Heart left ventricle (tissue), 16 donors: ENCODE data around the gene CABP4. TPM values are rescaled to one million over a fixed set of nuclear protein-coding genes. Genes with fewer than 3 reads are reported as not detected.

Source experiments
- ATAC-seq, 4 donors: fragments of 200-7000 bp; cut with Tn5 transposase; one replicate each; pipeline ENCODE4 v1.9.1; 2020 to 2022; ENCODE audit warnings: moderate library complexity in 4 of 4, mild to moderate bottlenecking in 3 of 4, moderate number of reproducible peaks in 1 of 4
- DNase-seq, 5 donors: peaks; one replicate each; pipeline ENCODE4 v3.0.0-alpha.2; 2020
- H3K27ac ChIP-seq, 12 donors: fragments of 200-600 bp; sonication (generic) in 4 of 12; one replicate each; pipeline versions ENCODE4 v1.5.0 to v1.8.0; 2016 to 2022; ENCODE audit warnings: mild to moderate bottlenecking in 2 of 12
- H3K27me3 ChIP-seq, 9 donors: fragments of 200-600 bp; sonication (generic) in 2 of 9; one replicate each; pipeline versions ENCODE4 v1.5.1 to v1.8.0; 2016 to 2022; ENCODE audit warnings: mild to moderate bottlenecking in 3 of 9
- H3K36me3 ChIP-seq, 9 donors: fragments of 200-600 bp; sonication (generic) in 2 of 9; one replicate each; pipeline versions ENCODE4 v1.5.0 to v1.8.0; 2018 to 2022; ENCODE audit warnings: mild to moderate bottlenecking in 2 of 9
- H3K4me1 ChIP-seq, 12 donors: fragments of 200-600 bp; sonication (generic) in 4 of 12; one replicate each; pipeline versions ENCODE4 v1.5.0 to v1.8.0; 2016 to 2022; ENCODE audit warnings: mild to moderate bottlenecking in 3 of 12
- H3K4me3 ChIP-seq, 12 donors: fragments of 200-600 bp; sonication (generic) in 4 of 12; one replicate each; pipeline versions ENCODE4 v1.5.0 to v1.8.0; 2017 to 2022; ENCODE audit warnings: mild to moderate bottlenecking in 9 of 12, moderate library complexity in 4 of 12
- H3K9me3 ChIP-seq, 12 donors: fragments of 200-600 bp; sonication (generic) in 4 of 12; one replicate each; pipeline versions ENCODE4 v1.5.0 to v1.8.0; 2016 to 2022; ENCODE audit warnings: mild to moderate bottlenecking in 1 of 12
- POLR2A ChIP-seq, 2 donors: fragments of 450-650 bp; IDR thresholded peaks; one replicate each; pipeline ENCODE4 v1.6.1; 2017; ENCODE audit warnings: antibody characterized with exemption in 2 of 2, mild to moderate bottlenecking in 2 of 2, moderate library complexity in 2 of 2
- WGBS, 4 donors: extraction: QIAGEN DNeasy Blood & Tissue Kit in 2 of 4; methylation state at CpG; one replicate each; pipeline versions ENCODE4 v1.1.5 to v1.1.7; 2013 to 2018; 5-methylcytosine and 5-hydroxymethylcytosine counted together
- intact Hi-C, 10 donors: fragments of 100-400 bp; cut with DNase I; formaldehyde crosslinking; loops; one replicate each; pipeline versions ENCODE4 v1.11.1 to v1.14.2; 2022
- polyA plus RNA-seq, 2 donors: library from polyadenylated mRNA; stranded (reverse); fragments of 200-250 nt; gene quantifications; one replicate each; pipeline ENCODE4 v1.2.3, GENCODE V29; 2013
- total RNA-seq, 9 donors: library from RNA; depleted of rRNA in 2 of 9; stranded (reverse); fragments of >200 nt in 2 of 9; fragmentation: NEBNext Ultra II Directional in 3 of 9; extraction: Animal tissue kit (Norgen Biotek cat#: 25700) in 3 of 9; gene quantifications; one replicate each; pipeline versions ENCODE4 v1.1.0 to v1.2.4, GENCODE V29; 2016 to 2023
- TF ChIP-seq, protein P1 (sequence below), 12 donors: fragments of 200-600 bp; sonication (generic) in 4 of 12; IDR thresholded peaks; one replicate each; pipeline versions ENCODE4 v1.5.0 to v1.8.0; 2018 to 2022; ENCODE audit warnings: antibody characterized with exemption in 12 of 12, mild to moderate bottlenecking in 5 of 12
- donor health status: ischemic (EF 13 %, LVEDD 7.1; RV severe dilation, severe dysfunction).
- donor health status: healthy with polysubstance abuse.
- donor health status: DM: no; HTN: yes; CAD: no.
- donor health status: DM: no; HTN: no; CAD: no.
- donor health status: ischemic (EF 25% LVEDD 6.9; RV normal size, moderate dysfunction).
- donor health status: ischemic (EF 25% LVEDD 5.7; RV mildly dilated, moderate dysfunction).
- donor health status: healthy.
- donor health status: DM: yes; HTN: yes; CAD: no.
- donor health status: ischemic (EF 35%, LVEDD 5.7; RV mildly dilated, moderate dysfunction).
- donor health status: nonischemic (EF 11% LVEDD 7.7; RV severe dilation, severe dysfunction).
- donor health status: DM: yes; HTN: yes; CAD: no.
- donor health status: PGD.
- donor health status: ischemic (EF 29% LVEDD 5.4; RV normal size, mild dysfunction).
- donor health status: nonischemic (EF 23%, LVEDD 6.1; RV moderate dilation, normal function).

CABP4 gene
- total and polyA plus RNA-seq, 11 donors = 0.25 to 4.2 (median 0.51) TPM; not detected in 1

DNA sequence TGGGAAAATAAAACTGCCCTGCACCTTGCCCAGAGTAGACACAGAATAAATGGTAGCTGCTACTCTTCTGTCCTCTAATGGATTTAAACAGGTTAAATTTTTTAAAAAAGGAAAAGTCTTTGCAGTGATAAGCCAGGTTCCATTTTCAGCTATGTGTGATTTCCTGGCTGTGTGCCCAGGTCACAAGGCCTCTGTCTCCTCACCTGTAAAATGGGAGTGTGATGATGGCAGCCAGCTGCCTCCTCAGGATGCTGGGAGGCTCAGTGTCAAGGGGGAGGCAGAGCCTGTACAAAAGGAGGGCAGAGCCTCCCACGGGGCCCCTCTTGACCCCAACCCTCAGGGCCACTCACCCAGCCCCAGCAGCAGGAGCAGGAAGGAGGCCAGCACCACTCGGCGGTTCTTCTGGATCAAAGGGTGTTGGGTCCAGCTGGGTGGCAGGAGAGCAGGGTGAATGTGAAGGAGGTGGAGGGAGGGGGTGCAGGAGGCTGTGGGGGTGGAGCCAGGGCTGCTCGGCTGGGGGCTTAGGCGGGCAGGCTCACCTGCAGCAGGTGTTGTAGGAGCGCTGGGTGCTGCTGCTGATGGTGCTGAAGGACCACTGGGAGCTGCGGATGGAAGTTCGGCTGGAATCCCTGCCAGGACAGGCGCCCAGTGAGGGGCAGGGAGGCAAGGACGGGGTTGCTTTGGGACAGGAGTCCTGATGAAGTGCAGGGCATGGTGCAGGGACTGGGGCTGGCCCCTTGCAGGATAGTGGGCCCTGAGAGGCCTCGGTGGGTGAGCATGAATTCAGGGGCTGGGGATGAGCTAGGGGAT is 12.0 kb downstream of the CABP4 start:
- H3K27me3 ChIP-seq = no peaks in the 10 kb centered on the region
- peaks cover 0 to 48% (median 27%) of the 10 kb centered on the region in 12 donors for H3K4me1 ChIP-seq
- peak overlapping the region in 1 of 12 donors; percentile 98 for H3K4me3 ChIP-seq
- intact Hi-C loops = loop anchor here in 7 of 10 donors (5.0 to 10.0 kb wide), 3 partner anchors 40 to 65 kb away; partner anchors contain the start of genes PPP1CA (in 7 of the 7), TBC1D10C (in 7 of the 7), CDK2AP2 (in 1 of the 7) and PITPNM1 (in 1 of the 7)
- 73 to 82% (median 77%) methylated on average over 10 to 11 of the region's 11 CpGs for WGBS, 4 donors
- H3K36me3 ChIP-seq = no peaks in the 10 kb centered on the region
- H3K27ac ChIP-seq = peak overlapping the region in 1 of 12 donors; percentile 89
- ATAC-seq (no peak), DNase-seq (no peak)
- TF ChIP-seq, protein P1, sequence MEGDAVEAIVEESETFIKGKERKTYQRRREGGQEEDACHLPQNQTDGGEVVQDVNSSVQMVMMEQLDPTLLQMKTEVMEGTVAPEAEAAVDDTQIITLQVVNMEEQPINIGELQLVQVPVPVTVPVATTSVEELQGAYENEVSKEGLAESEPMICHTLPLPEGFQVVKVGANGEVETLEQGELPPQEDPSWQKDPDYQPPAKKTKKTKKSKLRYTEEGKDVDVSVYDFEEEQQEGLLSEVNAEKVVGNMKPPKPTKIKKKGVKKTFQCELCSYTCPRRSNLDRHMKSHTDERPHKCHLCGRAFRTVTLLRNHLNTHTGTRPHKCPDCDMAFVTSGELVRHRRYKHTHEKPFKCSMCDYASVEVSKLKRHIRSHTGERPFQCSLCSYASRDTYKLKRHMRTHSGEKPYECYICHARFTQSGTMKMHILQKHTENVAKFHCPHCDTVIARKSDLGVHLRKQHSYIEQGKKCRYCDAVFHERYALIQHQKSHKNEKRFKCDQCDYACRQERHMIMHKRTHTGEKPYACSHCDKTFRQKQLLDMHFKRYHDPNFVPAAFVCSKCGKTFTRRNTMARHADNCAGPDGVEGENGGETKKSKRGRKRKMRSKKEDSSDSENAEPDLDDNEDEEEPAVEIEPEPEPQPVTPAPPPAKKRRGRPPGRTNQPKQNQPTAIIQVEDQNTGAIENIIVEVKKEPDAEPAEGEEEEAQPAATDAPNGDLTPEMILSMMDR (IDR thresholded peaks at IDR 0.05) = no peak
- no peak for TF ChIP-seq POLR2A (IDR thresholded peaks at IDR 0.05)
- no peaks in the 10 kb centered on the region for H3K9me3 ChIP-seq

DNA sequence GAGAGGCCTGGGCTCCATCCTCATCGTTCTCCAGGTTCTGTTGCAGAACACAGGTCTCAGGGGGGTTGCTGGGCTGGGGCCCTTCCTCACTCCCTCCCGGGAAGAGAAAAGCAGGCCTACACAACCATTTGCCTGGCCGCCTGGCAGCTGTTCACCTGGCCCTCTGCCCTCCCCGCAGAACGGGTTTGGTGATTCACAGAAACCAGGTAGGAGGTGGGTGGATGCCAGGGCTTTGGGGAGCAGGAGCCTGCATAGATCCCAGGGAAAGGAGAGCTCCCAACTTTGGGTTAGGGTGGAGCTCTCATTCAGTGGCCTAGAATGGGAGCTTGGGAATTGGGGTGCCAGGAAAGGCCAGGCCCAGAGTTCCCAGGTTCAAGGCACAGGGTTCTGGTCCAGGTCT is 12.9 kb downstream of the CABP4 start:
- ATAC-seq = no peak
- peaks cover 0 to 48% (median 27%) of the 10 kb centered on the region in 12 donors for H3K4me1 ChIP-seq

DNA sequence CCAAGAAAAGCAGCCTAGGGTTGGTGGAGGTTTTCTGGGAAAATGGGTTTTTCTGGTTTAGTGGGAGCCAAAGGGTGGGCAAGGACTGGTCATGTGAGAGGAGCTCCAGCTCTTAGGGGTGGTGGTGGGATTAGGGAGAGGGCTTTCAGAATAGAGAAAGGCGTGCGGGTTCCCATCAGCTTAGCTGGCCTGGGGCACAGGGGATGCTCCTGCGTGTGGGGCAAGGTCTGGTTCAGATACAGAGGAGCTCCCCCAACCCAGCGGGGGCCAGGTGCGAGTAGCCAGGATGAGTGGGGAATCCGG is 13.3 kb downstream of the CABP4 start:
- no peaks in the 10 kb centered on the region for H3K27me3 ChIP-seq
- TF ChIP-seq POLR2A (IDR thresholded peaks at IDR 0.05) = no peak
- H3K4me3 ChIP-seq = peak overlapping the region; percentile 56 to 98 (median 85)
- intact Hi-C loops = loop anchor here (2.0 to 10.0 kb wide), 8 partner anchors 26 to 68 kb away; partner anchors contain the start of genes PPP1CA (in 8 of the 10), TBC1D10C (in 7 of the 10), PITPNM1 (in 2 of the 10) and CDK2AP2 (in 1 of the 10)
- 2 to 8% (median 4%) methylated on average over 6 of the region's 6 CpGs for WGBS, 4 donors
- no peak for DNase-seq
- ATAC-seq = no peak
- H3K4me1 ChIP-seq = peaks cover 0 to 47% (median 27%) of the 10 kb centered on the region in 12 donors
- H3K36me3 ChIP-seq = no peaks in the 10 kb centered on the region
- peak overlapping the region; percentile 72 to 94 (median 90) for H3K27ac ChIP-seq
- H3K9me3 ChIP-seq = no peaks in the 10 kb centered on the region

More for the DNA sequence above, 12.9 kb downstream of the CABP4 start:
- H3K27me3 ChIP-seq = no peaks in the 10 kb centered on the region
- no peaks in the 10 kb centered on the region for H3K36me3 ChIP-seq
- no peak for DNase-seq
- H3K27ac ChIP-seq = peak overlapping the region in 9 of 12 donors; percentile 83 to 94 (median 90)
- TF ChIP-seq POLR2A (IDR thresholded peaks at IDR 0.05) = no peak
- TF ChIP-seq, protein P1 (IDR thresholded peaks at IDR 0.05) = no peak
- intact Hi-C loops = loop anchor here (2.0 to 10.0 kb wide), 8 partner anchors 25 to 67 kb away; partner anchors contain the start of genes PPP1CA (in 8 of the 10), TBC1D10C (in 7 of the 10), PITPNM1 (in 2 of the 10) and CDK2AP2 (in 1 of the 10)
- H3K9me3 ChIP-seq = no peaks in the 10 kb centered on the region
- peak overlapping the region in 11 of 12 donors; percentile 56 to 98 (median 85) for H3K4me3 ChIP-seq
- WGBS, 4 donors = 21 to 40% (median 30%) methylated on average over 5 of the region's 5 CpGs

DNA sequence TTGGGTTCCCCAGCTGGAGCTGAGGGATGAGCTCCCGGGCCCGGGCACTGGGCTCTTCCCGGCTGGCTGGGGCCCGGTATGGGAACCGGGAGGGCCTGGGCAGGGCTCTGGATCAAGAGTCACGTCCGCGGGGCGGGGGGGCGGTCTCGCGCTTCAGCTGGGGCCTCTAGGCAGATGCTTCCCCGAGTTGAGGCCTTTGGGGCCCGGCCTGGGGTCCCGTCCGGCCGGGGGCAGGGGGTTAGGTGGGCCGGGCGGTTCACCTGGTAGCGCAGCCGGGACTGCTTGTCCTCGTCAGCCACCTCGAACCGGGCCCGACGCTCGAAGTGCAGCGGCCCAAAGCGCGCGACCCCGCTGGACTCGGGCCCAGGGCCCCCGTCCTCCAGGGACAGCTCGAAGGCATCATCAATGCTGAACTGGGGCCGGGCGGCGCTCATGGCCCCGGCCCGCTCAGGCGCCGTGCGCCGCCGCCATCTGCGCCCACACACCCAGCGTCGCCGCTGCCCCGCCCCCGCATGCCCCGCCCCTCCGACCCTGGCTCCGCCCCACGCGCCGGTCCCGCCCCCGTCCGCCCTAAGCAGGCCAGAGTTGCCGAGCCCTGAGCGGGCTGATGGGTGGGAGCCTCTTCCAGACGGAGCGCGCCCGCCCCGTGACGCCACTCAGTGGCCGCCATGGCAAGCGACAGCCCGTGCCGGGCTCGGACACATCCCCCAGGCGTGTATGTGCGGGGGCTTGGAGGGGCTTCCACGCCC is 13.8 kb downstream of the CABP4 start, which contains the start of gene TMEM134:
Gene TMEM134 (minus strand): TSS at position 493 of the 749 bp plus-strand sequence. CDS start 59 bp downstream, at position 434.
- ATAC-seq (peak; percentile 93 to 95 (median 94)), DNase-seq (peak; percentile 94 to 98 (median 95))
- intact Hi-C loops = loop anchor here (1.0 to 10.0 kb wide), 11 partner anchors 26 to 68 kb away; partner anchors contain the start of genes PPP1CA (in 9 of the 10), TBC1D10C (in 7 of the 10), PITPNM1 (in 3 of the 10) and CDK2AP2 (in 2 of the 10)
- Histone ChIP-seq H3K9me3 (no peaks in the 10 kb centered on the region), H3K4me1 (peaks cover 0 to 42% (median 25%) of the 10 kb centered on the region in 12 donors), H3K4me3 (peak within 1 kb of the TSS; percentile 56 to 98 (median 85)), H3K27ac (peak within 1 kb of the TSS; percentile 72 to 94 (median 90)), H3K36me3 (no peaks in the 10 kb centered on the region), H3K27me3 (no peaks in the 10 kb centered on the region)
- TF ChIP-seq, protein P1 (IDR thresholded peaks at IDR 0.05) = peak; percentile 31 to 66 (median 45)
- TF ChIP-seq POLR2A (IDR thresholded peaks at IDR 0.05) = peak in 1 of 2 donors; percentile 80
- WGBS, 4 donors = 0 to 1% (median 0%) methylated on average over 16 to 76 of the region's 76 CpGs
